ENCODE measurements around the gene BUB1B.

DNA sequence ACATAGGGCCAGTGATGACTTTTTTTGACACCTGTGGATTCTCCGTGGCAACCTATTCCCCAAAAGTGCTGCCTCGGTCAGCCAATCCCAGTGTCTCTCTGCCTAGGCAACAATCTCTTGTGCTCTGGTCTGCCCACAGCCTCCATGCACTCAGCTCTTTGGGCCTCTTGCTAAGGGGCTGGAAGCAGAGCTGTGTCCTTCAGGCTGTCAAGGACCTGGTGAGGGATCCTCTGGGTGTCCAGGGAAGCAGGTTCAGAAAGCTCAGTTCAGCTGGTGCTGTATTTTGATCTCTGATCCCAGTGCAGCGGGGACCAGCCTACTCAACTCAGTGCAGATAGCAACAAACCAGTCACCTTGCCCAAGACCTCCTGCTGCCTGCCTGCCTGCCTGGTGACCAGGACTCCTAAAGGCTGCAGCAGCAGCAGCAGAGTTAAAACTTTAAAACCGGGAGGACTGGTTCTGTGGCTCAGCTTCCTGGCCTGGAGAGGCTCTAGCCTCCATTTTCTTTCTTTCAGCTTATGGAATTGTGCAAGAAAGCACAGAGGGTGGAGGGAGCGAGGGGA lies 84.2 kb downstream of the BUB1B start:
- TF ChIP-seq ZBTB7A (IDR thresholded peaks at IDR 0.05; ENCODE audit: low read depth): no peak
- TF ChIP-seq EGR1 (IDR thresholded peaks at IDR 0.05): no peak
- peak; percentile 40; the same call in 1 of the 2 replicates for TF ChIP-seq NFIC (IDR thresholded peaks at IDR 0.05)
- no peak for TF ChIP-seq RAD21 (IDR thresholded peaks at IDR 0.05; ENCODE audit: low read depth)
- TF ChIP-seq, protein P1, sequence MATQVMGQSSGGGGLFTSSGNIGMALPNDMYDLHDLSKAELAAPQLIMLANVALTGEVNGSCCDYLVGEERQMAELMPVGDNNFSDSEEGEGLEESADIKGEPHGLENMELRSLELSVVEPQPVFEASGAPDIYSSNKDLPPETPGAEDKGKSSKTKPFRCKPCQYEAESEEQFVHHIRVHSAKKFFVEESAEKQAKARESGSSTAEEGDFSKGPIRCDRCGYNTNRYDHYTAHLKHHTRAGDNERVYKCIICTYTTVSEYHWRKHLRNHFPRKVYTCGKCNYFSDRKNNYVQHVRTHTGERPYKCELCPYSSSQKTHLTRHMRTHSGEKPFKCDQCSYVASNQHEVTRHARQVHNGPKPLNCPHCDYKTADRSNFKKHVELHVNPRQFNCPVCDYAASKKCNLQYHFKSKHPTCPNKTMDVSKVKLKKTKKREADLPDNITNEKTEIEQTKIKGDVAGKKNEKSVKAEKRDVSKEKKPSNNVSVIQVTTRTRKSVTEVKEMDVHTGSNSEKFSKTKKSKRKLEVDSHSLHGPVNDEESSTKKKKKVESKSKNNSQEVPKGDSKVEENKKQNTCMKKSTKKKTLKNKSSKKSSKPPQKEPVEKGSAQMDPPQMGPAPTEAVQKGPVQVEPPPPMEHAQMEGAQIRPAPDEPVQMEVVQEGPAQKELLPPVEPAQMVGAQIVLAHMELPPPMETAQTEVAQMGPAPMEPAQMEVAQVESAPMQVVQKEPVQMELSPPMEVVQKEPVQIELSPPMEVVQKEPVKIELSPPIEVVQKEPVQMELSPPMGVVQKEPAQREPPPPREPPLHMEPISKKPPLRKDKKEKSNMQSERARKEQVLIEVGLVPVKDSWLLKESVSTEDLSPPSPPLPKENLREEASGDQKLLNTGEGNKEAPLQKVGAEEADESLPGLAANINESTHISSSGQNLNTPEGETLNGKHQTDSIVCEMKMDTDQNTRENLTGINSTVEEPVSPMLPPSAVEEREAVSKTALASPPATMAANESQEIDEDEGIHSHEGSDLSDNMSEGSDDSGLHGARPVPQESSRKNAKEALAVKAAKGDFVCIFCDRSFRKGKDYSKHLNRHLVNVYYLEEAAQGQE (IDR thresholded peaks at IDR 0.05; ENCODE audit: low read depth): no peak
- peak; percentile 44; the same call in 1 of the 2 replicates for TF ChIP-seq TAF1 (IDR thresholded peaks at IDR 0.05; ENCODE audit: low read depth)
- TF ChIP-seq EP300 (IDR thresholded peaks at IDR 0.05; ENCODE audit: borderline replicate concordance): peak; percentile 51; the same call in 1 of the 2 replicates
- TF ChIP-seq, protein P2, sequence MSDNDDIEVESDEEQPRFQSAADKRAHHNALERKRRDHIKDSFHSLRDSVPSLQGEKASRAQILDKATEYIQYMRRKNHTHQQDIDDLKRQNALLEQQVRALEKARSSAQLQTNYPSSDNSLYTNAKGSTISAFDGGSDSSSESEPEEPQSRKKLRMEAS (IDR thresholded peaks at IDR 0.05): peak; percentile 59; the same call in 1 of the 2 replicates
- TF ChIP-seq CREB1 (IDR thresholded peaks at IDR 0.05; ENCODE audit: low read depth): no peak
- TF ChIP-seq TEAD4 (IDR thresholded peaks at IDR 0.05): peak; percentile 33; the same call in 1 of the 2 replicates
